Measurements from ENCODE around the gene SH3D19.

SH3D19 gene

DNA sequence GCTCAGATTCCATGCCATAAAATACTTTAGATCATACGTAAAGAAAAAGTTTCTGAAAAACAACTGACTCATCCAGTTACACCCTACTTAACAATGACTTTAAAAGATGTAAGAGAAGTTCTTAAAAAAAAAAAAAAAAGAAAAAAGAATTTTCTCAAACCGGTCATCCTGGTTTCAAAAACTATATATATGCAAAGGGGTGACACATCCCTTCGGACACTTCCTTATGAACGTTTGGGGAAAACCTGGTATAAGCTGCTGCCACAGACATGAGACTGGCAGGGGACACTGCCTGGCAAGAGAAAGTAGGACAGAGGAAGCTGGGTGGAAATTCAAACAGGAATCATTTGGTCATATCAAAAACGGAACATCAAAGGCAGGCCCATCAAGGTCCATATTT, 129.6 kb downstream of the SH3D19 start:
- no peak for DNase-seq (ENCODE audit: low read depth)

DNA sequence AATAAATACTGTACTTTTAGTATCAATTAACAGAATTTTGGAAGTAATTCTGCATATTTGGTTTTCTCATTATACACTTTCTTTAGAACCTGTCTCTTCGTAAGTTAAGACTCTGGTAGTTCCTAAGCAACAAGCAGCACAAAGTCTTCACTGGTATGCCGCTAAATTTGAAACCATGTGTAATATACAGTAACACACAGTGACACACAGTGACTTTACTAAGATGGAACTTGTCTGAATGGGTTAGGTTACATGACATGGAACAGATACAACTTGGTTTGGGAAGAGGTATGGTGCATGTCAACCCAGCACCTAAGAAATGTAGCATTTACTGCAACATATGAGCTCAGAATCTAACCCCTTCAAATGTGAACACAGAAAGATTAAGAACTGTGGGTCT, 132.0 kb downstream of the SH3D19 start:
- no peak for DNase-seq (ENCODE audit: low read depth)

- DNase-seq (ENCODE audit: low read depth): no peak
Measured at GRCh38 chr4:151192556-151193235, 132.7 kb downstream of the SH3D19 start.

GRCh38 chr4:151184523-151185458, 140.6 kb downstream of the SH3D19 start:
- DNase-seq (ENCODE audit: low read depth): no peak

- no peak for DNase-seq (ENCODE audit: low read depth)
Measured at GRCh38 chr4:151182455-151182996, 142.9 kb downstream of the SH3D19 start.

- DNase-seq (ENCODE audit: low read depth): no peak
Measured at GRCh38 chr4:151176685-151177084, 148.7 kb downstream of the SH3D19 start.

GRCh38 chr4:151175754-151176631, 149.4 kb downstream of the SH3D19 start:
- no peak for DNase-seq (ENCODE audit: low read depth)

- DNase-seq (ENCODE audit: low read depth): no peak
Measured at GRCh38 chr4:151175233-151175632, 150.2 kb downstream of the SH3D19 start.

DNA sequence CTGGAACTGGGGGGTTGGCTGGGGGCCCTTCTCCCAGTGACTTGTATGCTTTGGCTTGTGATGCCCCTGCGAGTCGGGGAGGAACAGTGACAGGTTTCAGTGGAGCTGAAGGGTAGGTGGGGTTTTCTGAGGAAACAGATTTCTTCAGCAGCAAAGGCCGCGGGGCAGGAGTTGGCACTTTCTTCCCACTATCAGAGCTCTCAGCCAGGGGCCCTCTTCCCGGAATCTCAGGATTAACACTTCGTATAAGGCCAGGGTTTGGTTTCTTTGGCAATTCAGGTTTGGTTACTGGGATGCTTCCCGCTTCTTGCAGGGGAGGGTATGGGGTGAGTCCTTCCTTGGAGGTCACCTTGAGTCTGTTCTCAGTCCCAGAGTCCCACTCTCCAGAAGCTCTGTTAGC, 150.6 kb downstream of the SH3D19 start:
- no peak for DNase-seq (ENCODE audit: low read depth)

GRCh38 chr4:151173871-151174270, 151.5 kb downstream of the SH3D19 start:
- no peak for DNase-seq (ENCODE audit: low read depth)

GRCh38 chr4:151169900-151170299, 155.5 kb downstream of the SH3D19 start:
- DNase-seq (ENCODE audit: low read depth): no peak

GRCh38 chr4:151169223-151169622, 156.2 kb downstream of the SH3D19 start:
- DNase-seq (ENCODE audit: low read depth): no peak

- no peak for DNase-seq (ENCODE audit: low read depth)
Measured at GRCh38 chr4:151167561-151167960, 157.8 kb downstream of the SH3D19 start.

DNA sequence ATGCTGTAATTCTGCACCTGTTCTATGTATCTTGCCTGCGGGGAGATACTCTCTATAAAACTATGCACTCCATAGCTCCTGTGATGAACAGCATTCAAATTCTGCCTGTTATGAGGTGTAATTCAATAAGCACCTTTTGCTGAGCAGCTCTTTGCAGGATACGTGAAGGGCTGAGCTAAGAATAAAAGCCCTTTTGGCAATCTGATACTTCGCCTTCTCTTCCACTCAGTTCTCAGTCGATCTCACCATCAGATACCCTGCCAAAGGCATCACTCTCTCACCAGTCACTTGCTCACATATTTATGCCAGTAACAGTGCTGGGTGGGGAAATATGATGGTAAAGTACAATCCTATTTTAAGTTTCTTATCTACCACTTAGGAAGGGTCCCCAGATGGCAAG, 158.8 kb downstream of the SH3D19 start:
- no peak for DNase-seq (ENCODE audit: low read depth)

DNA sequence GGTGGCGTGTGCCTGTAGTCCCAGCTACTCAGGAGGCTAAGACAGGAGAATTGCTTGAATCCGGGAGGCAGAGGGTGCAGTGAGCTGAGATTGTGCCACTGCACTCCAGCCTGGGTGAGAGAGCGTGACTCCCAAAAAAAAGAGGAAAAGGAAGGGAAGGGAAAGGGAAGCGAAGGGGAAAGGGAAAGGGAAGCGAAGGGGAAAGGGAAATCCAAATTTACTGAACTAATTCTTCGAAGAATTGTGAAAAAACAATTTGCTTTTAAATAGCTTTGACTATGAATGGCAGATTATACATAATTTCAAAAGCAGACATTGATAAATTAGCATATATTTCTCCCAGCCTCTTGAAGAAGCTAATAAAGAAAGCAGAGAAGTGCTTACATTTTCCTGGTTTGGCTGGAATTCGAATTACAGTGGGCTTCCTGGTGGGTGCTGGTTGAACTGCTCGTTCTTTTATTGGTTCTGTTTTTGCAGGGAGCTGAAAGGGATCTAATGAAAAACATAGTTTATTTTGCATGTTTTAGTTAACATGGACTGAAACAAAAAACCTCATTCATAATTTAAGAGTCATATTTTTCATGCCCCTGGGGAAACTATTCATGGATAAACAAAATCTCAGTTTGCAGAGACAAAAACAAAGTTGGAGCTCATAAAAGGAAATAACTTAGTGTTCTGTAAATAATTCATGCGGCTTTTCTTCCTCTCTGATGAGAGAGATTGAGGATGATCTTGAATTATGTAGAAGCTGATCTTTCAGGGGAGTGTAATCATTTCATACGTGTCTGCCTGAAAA, 160.0 kb downstream of the SH3D19 start:
- no peak for DNase-seq (ENCODE audit: low read depth)

GRCh38 chr4:151163855-151164254, 161.6 kb downstream of the SH3D19 start:
- no peak for DNase-seq (ENCODE audit: low read depth)

- DNase-seq (ENCODE audit: low read depth): no peak
Measured at GRCh38 chr4:151158979-151159378, 166.4 kb downstream of the SH3D19 start.

DNA sequence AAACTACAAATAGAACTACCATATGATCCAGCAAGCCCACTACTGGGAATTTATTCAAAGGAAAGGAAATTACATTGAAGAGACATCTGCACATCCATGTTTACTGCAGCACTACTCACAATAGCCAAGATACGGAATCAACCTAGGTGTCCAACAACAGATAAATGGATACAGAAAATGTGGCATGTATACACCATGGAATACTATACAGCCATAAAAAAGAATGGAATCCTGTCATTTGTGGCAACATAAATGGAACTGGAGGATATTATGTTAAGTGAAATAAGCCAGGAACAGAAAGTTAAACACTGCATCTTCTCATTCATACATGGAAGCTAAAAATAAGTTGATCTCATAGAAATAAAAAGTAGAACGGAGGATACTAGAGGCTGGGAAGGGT, 167.9 kb downstream of the SH3D19 start:
- DNase-seq (ENCODE audit: low read depth): no peak

GRCh38 chr4:151153585-151153984, 171.8 kb downstream of the SH3D19 start:
- no peak for DNase-seq (ENCODE audit: low read depth)

- DNase-seq (ENCODE audit: low read depth): no peak
Measured at GRCh38 chr4:151152028-151152427, 173.4 kb downstream of the SH3D19 start.

All from activated T-cell treated with anti-CD3 and anti-CD28 coated beads for 48 hours (primary cell).